Sigmoid colon (tissue), 4 donors: Measurements from ENCODE around the gene ARHGEF10L.

Source experiments
- EP300 ChIP-seq, 4 donors: sonication (generic); formaldehyde crosslinking; IDR thresholded peaks; one replicate each; pipeline ENCODE4 v1.6.1; 2017; ENCODE audit warnings: antibody characterized with exemption in 4 of 4
- POLR2A ChIP-seq, 2 donors: fragments of 450-650 bp; IDR thresholded peaks; one replicate each; pipeline ENCODE4 v1.6.1; 2016; ENCODE audit warnings: antibody characterized with exemption in 2 of 2, mild to moderate bottlenecking in 2 of 2, moderate library complexity in 2 of 2
- POLR2AphosphoS5 ChIP-seq, 4 donors: sonication (generic); formaldehyde crosslinking; IDR thresholded peaks; one replicate each; pipeline ENCODE4 v1.6.1; 2017; ENCODE audit warnings: antibody characterized with exemption in 4 of 4
- TF ChIP-seq, protein P1 (sequence below), 4 experiments: fragments of 450-650 bp in 3 of 4; fragments of 200-600 bp in 1 of 4; IDR thresholded peaks; one replicate each; pipeline ENCODE4 v1.5.1; 2016 to 2019; ENCODE audit warnings: antibody characterized with exemption in 4 of 4, mild to moderate bottlenecking in 3 of 4, moderate library complexity in 2 of 4

DNA sequence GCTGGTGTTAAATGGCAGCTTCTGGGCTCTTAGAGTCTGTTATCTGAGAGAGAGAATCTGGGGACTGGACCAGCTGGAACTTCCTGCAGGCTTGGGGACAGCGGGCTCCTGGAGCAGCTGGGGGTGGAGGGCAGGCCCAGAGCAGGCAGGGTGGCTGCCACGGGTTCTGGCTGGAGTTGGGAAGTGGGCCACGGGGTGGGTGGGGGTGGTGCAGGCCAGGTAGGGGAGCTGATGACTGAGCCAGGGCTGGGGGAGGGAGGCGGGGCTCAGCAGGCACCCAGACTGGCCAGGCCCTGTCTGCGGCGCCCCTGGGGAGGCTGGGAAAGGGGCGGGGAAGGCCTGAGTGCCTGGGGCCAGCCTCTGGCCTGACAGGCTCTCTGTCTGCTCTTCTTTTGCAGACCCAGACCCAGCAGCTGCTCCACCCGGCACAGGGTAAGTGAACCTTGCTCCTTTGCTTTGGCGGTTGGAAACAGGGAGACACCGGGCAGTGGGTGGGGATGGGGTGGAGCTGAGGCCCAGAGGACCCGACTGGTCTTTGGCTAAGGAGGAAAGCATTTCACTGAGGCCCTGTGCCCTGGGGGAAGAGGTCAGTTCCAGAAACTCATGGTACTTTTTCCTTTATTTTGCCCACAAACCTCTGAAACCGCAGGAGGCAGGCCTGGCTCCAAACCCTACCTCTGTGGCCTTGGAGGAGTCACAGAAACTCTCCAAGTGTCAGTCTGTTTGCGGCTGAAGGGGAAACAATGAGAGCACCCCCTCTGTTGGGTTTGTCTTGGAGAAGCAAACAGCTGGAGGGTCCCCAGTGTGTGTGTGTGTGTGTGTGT, 48.8 kb downstream of the ARHGEF10L start:
- TF ChIP-seq, protein P1, sequence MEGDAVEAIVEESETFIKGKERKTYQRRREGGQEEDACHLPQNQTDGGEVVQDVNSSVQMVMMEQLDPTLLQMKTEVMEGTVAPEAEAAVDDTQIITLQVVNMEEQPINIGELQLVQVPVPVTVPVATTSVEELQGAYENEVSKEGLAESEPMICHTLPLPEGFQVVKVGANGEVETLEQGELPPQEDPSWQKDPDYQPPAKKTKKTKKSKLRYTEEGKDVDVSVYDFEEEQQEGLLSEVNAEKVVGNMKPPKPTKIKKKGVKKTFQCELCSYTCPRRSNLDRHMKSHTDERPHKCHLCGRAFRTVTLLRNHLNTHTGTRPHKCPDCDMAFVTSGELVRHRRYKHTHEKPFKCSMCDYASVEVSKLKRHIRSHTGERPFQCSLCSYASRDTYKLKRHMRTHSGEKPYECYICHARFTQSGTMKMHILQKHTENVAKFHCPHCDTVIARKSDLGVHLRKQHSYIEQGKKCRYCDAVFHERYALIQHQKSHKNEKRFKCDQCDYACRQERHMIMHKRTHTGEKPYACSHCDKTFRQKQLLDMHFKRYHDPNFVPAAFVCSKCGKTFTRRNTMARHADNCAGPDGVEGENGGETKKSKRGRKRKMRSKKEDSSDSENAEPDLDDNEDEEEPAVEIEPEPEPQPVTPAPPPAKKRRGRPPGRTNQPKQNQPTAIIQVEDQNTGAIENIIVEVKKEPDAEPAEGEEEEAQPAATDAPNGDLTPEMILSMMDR (IDR thresholded peaks at IDR 0.05): no peak
- TF ChIP-seq POLR2A (IDR thresholded peaks at IDR 0.05) (peak in 1 of 2 donors; percentile 11), EP300 (IDR thresholded peaks at IDR 0.05) (no peak), POLR2AphosphoS5 (IDR thresholded peaks at IDR 0.05) (peak in 1 of 4 donors; percentile 6)
